ENCODE measurements around the gene OGDHL.

- TF ChIP-seq ELF4 (IDR thresholded peaks at IDR 0.05) (no peak), FOXA1 (IDR thresholded peaks at IDR 0.05) (no peak)
Measured at GRCh38 chr10:49756641-49757040, 5.5 kb downstream of the OGDHL start.

All from HEK293T (cell line).